ENCODE measurements around the gene HDAC4. TPM values are rescaled to one million over a fixed set of nuclear protein-coding genes. Genes with fewer than 3 reads are reported as not detected.

HDAC4 gene
- total and polyA plus RNA-seq, 2 donors from 2014 or later, result 2.2 to 56.8 TPM

- DNase-seq (no peak), FAIRE-seq (no peak)
- no peak for TF ChIP-seq CTCF (IDR thresholded peaks at IDR 0.05; ENCODE audit: borderline replicate concordance, extremely low read depth, insufficient read depth)
- H3K36me3 ChIP-seq (ENCODE audit: control insufficient read depth in 2 of 3, insufficient read depth in 3 of 3, low read length in 3 of 3), result no peaks in the 10 kb centered on the region
- H3K27me3 ChIP-seq (ENCODE audit: control insufficient read depth, insufficient read depth, low read length), result no peaks in the 10 kb centered on the region
- H3K4me3 ChIP-seq (ENCODE audit: low read length in 3 of 3), result no peak overlapping the region
- H3K27ac ChIP-seq (ENCODE audit: low read depth in 2 of 2, low read length in 2 of 2), result no peak overlapping the region
- no peaks in the 10 kb centered on the region for H3K4me1 ChIP-seq (ENCODE audit: control insufficient read depth in 2 of 3, insufficient read depth in 2 of 3, low read depth in 1 of 3, low read length in 3 of 3)
- H3K9me3 ChIP-seq (ENCODE audit: control insufficient read depth in 2 of 3, insufficient read depth in 1 of 3, low read length in 3 of 3), result no peaks in the 10 kb centered on the region
- intact Hi-C loops (cut with DNase I), result no loop called here
- no peak overlapping the region for H3K9ac ChIP-seq (ENCODE audit: low read length in 3 of 3)
These were observed 364.7 kb downstream of the HDAC4 start for GRCh38 chr2:239035997-239036731.

GRCh38 chr2:239035361-239035814 lies 365.4 kb downstream of the HDAC4 start:
- no peaks in the 10 kb centered on the region for H3K36me3 ChIP-seq (ENCODE audit: control insufficient read depth in 2 of 3, insufficient read depth in 3 of 3, low read length in 3 of 3)
- peak; percentile 70 for TF ChIP-seq CTCF (IDR thresholded peaks at IDR 0.05; ENCODE audit: borderline replicate concordance, extremely low read depth, insufficient read depth)
- no peak overlapping the region for H3K27ac ChIP-seq (ENCODE audit: low read depth in 2 of 2, low read length in 2 of 2)
- H3K9ac ChIP-seq (ENCODE audit: low read length in 3 of 3), result no peak overlapping the region
- intact Hi-C loops (cut with DNase I), result no loop called here
- H3K9me3 ChIP-seq (ENCODE audit: control insufficient read depth in 2 of 3, insufficient read depth in 1 of 3, low read length in 3 of 3), result no peaks in the 10 kb centered on the region
- no peaks in the 10 kb centered on the region for H3K27me3 ChIP-seq (ENCODE audit: control insufficient read depth, insufficient read depth, low read length)
- H3K4me3 ChIP-seq (ENCODE audit: low read length in 3 of 3), result no peak overlapping the region
- FAIRE-seq, result no peak
- no peaks in the 10 kb centered on the region for H3K4me1 ChIP-seq (ENCODE audit: control insufficient read depth in 2 of 3, insufficient read depth in 2 of 3, low read depth in 1 of 3, low read length in 3 of 3)
- DNase-seq, result peak in 1 of 5 donors; percentile 41

GRCh38 chr2:239034561-239035341 lies 366.1 kb downstream of the HDAC4 start:
- DNase-seq, result peak in 1 of 5 donors; percentile 36
- H3K36me3 ChIP-seq (ENCODE audit: control insufficient read depth in 2 of 3, insufficient read depth in 3 of 3, low read length in 3 of 3), result no peaks in the 10 kb centered on the region

More at GRCh38 chr2:239034561-239035341, 366.1 kb downstream of the HDAC4 start:
- Histone ChIP-seq H3K9me3 (ENCODE audit: control insufficient read depth in 2 of 3, insufficient read depth in 1 of 3, low read length in 3 of 3) (no peaks in the 10 kb centered on the region), H3K4me3 (ENCODE audit: low read length in 3 of 3) (no peak overlapping the region), H3K9ac (ENCODE audit: low read length in 3 of 3) (no peak overlapping the region), H3K27ac (ENCODE audit: low read depth in 2 of 2, low read length in 2 of 2) (no peak overlapping the region), H3K27me3 (ENCODE audit: control insufficient read depth, insufficient read depth, low read length) (no peaks in the 10 kb centered on the region), H3K4me1 (ENCODE audit: control insufficient read depth in 2 of 3, insufficient read depth in 2 of 3, low read depth in 1 of 3, low read length in 3 of 3) (no peaks in the 10 kb centered on the region)
- intact Hi-C loops (cut with DNase I), result no loop called here
- FAIRE-seq, result no peak
- TF ChIP-seq CTCF (IDR thresholded peaks at IDR 0.05; ENCODE audit: borderline replicate concordance, extremely low read depth, insufficient read depth), result no peak
